Renal cortex interstitium (tissue), 15 donors: Measurements from ENCODE around the gene CELF3. TPM values are rescaled to one million over a fixed set of nuclear protein-coding genes. Genes with fewer than 3 reads are reported as not detected.
"Not testable (repeated sequence)": the region's sequence is repeated elsewhere in the genome, so short reads cannot be mapped to it uniquely, and the experiment has no call there.

ENCODE experiments used
- DNase-seq, 11 donors: peaks; one replicate each; pipeline ENCODE4 v3.0.0-alpha.2; 2013; ENCODE audit warnings: low read depth in 9 of 11, low spot score in 4 of 11; ENCODE audit errors: extremely low read depth in 1 of 11
- long read RNA-seq, 16 experiments: transcript quantifications; one replicate each; lab custom pipeline, GENCODE V29; 2026
- polyA plus RNA-seq, 3 donors: library from polyadenylated mRNA; unstranded; fragments of 120-200 nt; gene quantifications; one replicate each; pipeline ENCODE4 v1.2.1, GENCODE V29; 2013; ENCODE audit not compliant: insufficient read length in 3 of 3

The CELF3 gene
- polyA plus RNA-seq = under 1 TPM; 0.26 to 0.46 (median 0.32) TPM
- long read RNA-seq, donor 1 = 0 reads
- long read RNA-seq, donor 2 = 0 reads
- long read RNA-seq, donor 3 = 0 reads
- long read RNA-seq, donor 4 = 0 reads
- long read RNA-seq, donor 5 = 0 reads
- long read RNA-seq, donor 6 = 0 reads
- long read RNA-seq, donor 7 = 0 reads
- long read RNA-seq, donor 8 = 0 reads
- long read RNA-seq, donor 9 = 0 reads
- long read RNA-seq, donor 10 = 0 reads
- long read RNA-seq, donor 11 = 0 reads
- long read RNA-seq, donor 12 = 0 reads
- long read RNA-seq, donor 13 = 0 reads
- long read RNA-seq, donor 14 = 0 reads
- long read RNA-seq, donor 15 = 0 reads
- long read RNA-seq, donor 16 = 0 reads

DNA sequence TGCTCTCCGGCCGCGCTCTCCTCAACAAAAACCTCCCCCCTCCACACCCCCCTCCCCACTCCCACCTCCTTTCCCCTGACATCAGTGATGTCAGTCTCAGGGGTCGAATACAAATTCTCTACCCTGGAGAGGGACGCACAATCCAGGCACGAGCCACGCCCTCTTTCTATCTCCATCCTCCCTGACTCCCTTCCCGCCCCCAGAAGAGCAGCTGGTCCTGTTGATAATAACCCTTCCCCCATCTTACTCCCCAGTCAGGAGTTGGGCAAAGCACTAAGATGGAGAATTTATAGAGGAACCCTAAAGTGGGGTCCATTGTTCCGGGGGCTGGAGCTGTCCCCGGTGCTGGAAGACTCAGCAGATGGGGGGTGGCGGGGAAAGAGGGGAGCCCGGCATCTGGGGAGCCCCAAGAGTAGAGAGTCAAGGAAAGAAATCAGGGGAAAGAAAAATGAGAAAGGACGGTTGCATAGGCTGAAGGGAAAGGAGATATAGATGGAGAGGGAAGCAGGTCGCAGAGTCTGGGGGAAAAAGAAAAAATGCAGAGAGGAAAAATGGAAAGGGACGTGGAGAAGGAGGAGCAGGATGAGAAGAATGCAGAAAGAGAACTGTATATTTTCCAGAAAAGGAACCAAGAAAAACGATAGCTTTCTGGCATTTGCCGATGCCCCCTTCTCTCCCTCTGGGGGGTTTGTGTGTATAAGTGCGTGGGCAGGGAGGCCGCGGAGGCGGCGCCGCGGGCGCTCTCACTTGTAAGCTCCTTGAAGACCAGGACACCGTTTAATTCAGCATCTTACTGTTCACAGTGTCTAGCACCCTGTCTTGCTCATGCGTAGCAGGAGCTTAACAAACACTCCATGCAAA lies at the start of gene CELF3:
Gene CELF3, minus strand, starts transcription at position 33 of the 861 bp plus-strand sequence. CDS start 783 bp downstream, outside the sequence.
- DNase-seq = peak in 1 of 11 donors; percentile 41

DNA sequence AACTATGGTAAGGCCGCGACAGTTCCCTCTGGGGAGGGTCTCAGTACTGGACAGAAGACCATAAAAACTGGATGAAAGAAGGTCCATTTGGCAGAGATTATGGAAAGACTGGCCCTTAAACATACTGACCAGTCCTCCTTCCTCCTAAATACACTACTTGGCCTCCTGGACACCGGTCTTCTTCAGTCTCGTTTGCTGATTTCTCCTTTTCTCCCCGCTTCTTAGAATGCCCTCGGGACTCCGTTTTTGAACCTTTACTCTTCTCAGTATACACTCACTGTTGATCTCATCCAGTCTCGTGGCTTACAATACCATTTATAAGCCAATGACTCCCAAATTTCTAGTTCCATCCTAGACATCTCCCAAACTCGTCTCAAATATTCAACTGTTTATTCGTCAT lies 47.4 kb upstream of the CELF3 start:
- DNase-seq = peak in 1 of 11 donors; percentile 2

DNA sequence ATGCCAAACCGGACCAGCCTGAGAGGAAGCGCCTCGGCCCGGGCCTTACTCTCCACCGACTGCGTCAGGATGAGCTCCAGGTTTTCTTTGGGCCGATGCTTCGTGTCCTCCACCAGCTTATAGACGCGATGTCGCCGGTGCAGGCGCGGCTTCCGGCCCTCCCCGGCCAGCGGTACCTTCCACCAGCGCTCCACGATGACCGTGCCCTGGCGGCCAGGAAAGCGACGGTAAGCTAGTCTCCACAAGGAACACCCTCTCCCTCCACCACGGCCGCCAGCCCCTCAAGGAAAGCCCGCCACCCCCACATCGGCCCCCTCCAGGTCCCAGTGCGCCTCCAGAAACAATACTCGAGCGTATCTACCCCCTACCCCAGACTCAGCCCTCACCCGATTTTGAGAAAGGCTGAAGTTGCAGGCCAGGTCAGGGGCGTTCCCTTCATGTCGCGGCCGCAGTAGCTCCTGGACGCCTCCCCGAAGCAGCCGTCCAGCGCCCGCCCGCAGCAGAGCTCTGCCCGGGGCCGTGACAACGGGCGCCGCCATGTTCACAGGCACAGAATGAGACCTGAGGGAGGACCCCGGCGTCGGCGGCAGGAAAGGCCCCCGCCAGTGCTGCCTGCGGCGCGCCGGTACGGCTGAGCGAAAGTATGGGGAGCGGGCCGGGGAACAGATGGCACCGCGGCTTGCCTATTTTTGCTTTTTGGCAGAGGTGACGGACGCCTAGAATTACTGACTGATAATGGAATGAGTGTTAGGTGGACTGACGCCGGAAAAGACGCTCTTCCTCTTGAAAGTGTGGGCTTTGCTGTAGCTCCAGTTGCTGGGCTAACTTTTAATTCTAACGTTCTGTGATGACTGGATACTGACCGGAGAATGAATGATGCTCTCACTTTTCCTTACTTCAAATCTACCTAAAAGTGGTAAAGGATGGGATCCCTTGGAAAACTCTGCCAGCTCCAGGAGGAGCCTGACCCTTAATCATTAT lies 46.6 kb upstream of the CELF3 start, which contains the start of gene MRPL9:
Gene MRPL9, minus strand, starts transcription at position 556 of the 981 bp plus-strand sequence. Its CDS starts 17 bp downstream, at position 539.
- DNase-seq = peak; percentile 36 to 74 (median 69)

GRCh38 chr1:151760597-151761385 lies 44.2 kb upstream of the CELF3 start:
- DNase-seq = no peak

GRCh38 chr1:151759241-151759640 lies 42.6 kb upstream of the CELF3 start:
- DNase-seq = no peak

DNA sequence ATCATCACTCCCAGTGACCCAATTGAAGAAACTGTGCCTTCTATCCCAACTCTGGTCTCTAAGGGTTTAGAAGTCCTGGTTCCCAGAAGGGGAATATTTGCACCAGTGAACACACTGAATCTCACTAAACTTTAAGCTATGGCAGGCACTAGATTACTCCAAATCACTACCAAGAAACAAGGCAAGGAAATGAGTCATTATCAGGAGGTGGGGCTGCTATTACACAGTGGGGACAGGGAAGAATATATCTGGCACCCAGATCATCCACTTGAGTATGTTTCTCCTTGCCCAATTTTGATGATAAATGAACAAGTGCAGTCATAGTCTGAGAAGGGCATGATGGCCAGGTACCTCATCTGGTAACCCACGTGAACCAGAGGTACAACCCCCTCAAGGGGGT lies 39.7 kb upstream of the CELF3 start:
- no peak for DNase-seq

GRCh38 chr1:151741516-151741915 lies 24.9 kb upstream of the CELF3 start:
- no peak for DNase-seq

- DNase-seq = no peak
These were observed 23.2 kb upstream of the CELF3 start for GRCh38 chr1:151739590-151740355.

- DNase-seq = no peak
These were observed 20.9 kb upstream of the CELF3 start for GRCh38 chr1:151737479-151737878.

DNA sequence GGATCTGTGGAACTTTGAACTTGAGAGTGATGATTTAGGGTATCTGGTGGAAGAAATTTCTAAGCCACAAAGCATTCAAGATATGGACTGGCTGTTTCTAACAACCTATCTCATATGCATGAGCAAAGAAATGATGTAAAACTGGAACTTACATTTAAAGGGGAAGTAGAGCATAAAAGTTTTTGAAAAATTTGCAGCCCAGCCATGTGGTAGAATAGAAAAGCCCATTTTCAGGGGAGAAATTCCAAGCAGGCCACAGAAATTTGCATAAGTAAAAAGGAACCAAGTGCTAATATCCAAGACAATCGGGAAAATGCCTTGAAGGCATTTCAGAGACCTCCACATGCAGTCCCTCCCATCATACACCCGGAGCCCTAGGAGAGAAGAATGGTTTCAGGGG lies 20.4 kb upstream of the CELF3 start:
- no peak for DNase-seq

- not testable (repeated sequence) for DNase-seq
These were observed 17.4 kb upstream of the CELF3 start for GRCh38 chr1:151733995-151734394.

- no peak for DNase-seq
These were observed 16.5 kb upstream of the CELF3 start for GRCh38 chr1:151733126-151733525.

DNA sequence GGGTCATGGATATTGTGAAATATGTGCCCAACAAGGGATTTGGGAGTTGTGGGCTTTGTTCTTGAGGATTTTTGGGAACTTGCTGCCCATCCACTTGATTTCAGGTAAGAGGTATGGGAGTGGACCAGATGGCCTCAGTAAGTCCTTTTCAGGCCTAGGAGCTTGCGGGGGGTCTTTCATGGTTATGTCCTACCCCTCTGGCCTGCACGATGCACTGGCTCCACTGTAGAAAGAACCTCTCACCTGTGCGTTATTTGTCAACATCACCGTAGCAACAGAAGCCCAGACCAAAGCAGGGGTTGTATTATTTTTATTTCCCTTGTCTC lies 13.3 kb upstream of the CELF3 start:
- no peak for DNase-seq

GRCh38 chr1:151729157-151729965 lies 12.8 kb upstream of the CELF3 start:
- DNase-seq = no peak

DNA sequence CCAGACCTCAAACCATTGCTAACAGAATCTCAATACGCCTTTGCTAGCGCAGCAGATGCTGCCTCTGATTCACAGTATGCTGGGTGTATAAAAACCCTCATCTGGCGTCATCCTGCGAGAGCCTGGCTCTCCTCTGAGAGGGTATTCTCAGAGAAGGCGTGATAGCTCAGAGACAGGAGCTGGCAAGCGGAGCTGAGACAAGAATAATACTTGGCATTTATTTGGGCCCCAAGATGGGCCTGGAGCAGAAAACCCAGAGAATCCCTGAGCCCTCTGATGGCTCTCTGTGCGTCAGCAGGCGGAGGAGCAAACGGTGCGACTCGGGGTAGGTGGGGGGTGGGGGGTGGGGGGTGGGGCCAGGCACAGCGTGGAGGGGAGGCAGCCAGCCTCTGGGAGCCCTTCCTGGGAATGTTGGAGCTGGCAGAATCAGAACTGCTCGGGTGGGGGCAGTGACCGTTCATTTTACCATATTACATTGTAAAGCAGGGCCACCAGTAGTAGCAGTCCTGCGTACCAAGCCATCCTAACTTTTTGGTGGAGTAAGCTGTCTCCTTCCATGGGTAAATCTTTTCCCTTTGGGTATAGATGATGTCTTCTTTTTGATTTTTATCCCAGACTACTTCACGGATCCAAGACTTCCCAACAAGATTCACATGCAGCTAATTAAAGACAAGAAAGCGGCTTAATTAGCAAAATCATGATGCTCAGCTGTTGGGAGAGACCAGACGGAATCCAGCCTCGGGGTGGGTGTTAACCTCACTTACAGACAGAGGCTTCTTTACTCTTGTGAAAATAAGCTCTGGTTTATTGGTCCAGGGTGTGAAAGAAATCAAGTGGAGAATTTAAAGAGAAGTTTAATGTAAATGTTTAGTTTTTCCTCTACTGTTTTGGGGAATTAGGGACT lies 11.8 kb upstream of the CELF3 start:
- no peak for DNase-seq
